ENCODE data around the gene TMEM94. TPM values are rescaled to one million over a fixed set of nuclear protein-coding genes. Genes with fewer than 3 reads are reported as not detected.

Gene TMEM94
- total and polyA plus RNA-seq, 9 of the 15 experiments (the other 6 are each of a cell fraction or from before 2014, with no cell fraction given), result 0.35 to 48.1 (median 14.4) TPM

GRCh38 chr17:75515496-75516254 is 59.2 kb downstream of the TMEM94 start, which contains the start of gene CASKIN2 (continued):
- TF ChIP-seq E2F6 (IDR thresholded peaks at IDR 0.05; ENCODE audit: borderline replicate concordance in 1 of 2, extremely low read depth in 1 of 2, insufficient read depth in 1 of 2, insufficient read length in 1 of 2, low read depth in 1 of 2, low read length in 1 of 2, poor library complexity in 1 of 2, severe bottlenecking in 1 of 2) (peak; percentile 77 to 82), ZBED1 (IDR thresholded peaks at IDR 0.05) (peak; percentile 69; the same call in 1 of the 2 replicates), RFX5 (IDR thresholded peaks at IDR 0.05; ENCODE audit: low read depth, low read length) (no peak), BRF2 (IDR thresholded peaks at IDR 0.05; ENCODE audit: borderline replicate concordance, insufficient read depth, insufficient read length) (no peak), L3MBTL2 (IDR thresholded peaks at IDR 0.05) (peak; percentile 75), SMAD2 (IDR thresholded peaks at IDR 0.05; ENCODE audit: low read depth, low read length) (no peak), ZFP91 (CRISPR knock-in tag; IDR thresholded peaks at IDR 0.05) (peak; percentile 62; the same call in 1 of the 2 replicates), BCOR (IDR thresholded peaks at IDR 0.05) (no peak), NFE2L1 (tag; IDR thresholded peaks at IDR 0.05; ENCODE audit: borderline replicate concordance, low read depth) (no peak), POLR2AphosphoS5 (IDR thresholded peaks at IDR 0.05; ENCODE audit: control insufficient read depth, insufficient read depth, low read depth, low read length) (no peak), GTF2B (IDR thresholded peaks at IDR 0.05; ENCODE audit: extremely low read depth, insufficient read length) (no peak), FIP1L1 (IDR thresholded peaks at IDR 0.05; ENCODE audit: low read depth, low read length, poor library complexity, severe bottlenecking) (peak; percentile 81), GTF2A2 (tag; IDR thresholded peaks at IDR 0.05) (peak; percentile 37; the same call in 1 of the 2 replicates), SMARCB1 (IDR thresholded peaks at IDR 0.05; ENCODE audit: insufficient read length, low read depth) (peak; percentile 1), RREB1 (CRISPR knock-in tag; IDR thresholded peaks at IDR 0.05) (peak; percentile 36; the same call in 1 of the 2 replicates)
